H9 (cell line): ENCODE results near the gene SLC22A16. TPM values are rescaled to one million over a fixed set of nuclear protein-coding genes. Genes with fewer than 3 reads are reported as not detected.

Source experiments
- DNase-seq: peaks from one replicate; pipeline ENCODE4 v3.0.0-alpha.2; 2017
- H2AFZ ChIP-seq: one replicate; pipeline ENCODE4 v1.6.1; 2013; ENCODE audit warnings: mild to moderate bottlenecking, low read length, control low read depth, moderate library complexity
- H2AK5ac ChIP-seq: 2 replicates; pipeline ENCODE4 v1.6.1; 2013; ENCODE audit warnings: low read length, control low read depth, mixed read lengths; ENCODE audit not compliant: insufficient read length
- H2BK120ac ChIP-seq: one replicate; pipeline ENCODE4 v1.6.1; 2013; ENCODE audit warnings: low read depth, mild to moderate bottlenecking, low read length, control low read depth, inconsistent platforms; ENCODE audit not compliant: poor library complexity, severe bottlenecking
- H2BK12ac ChIP-seq: 2 replicates; pipeline ENCODE4 v1.6.1; 2013; ENCODE audit warnings: low read length, control low read depth, mixed read lengths, low read depth; ENCODE audit not compliant: insufficient read length
- H2BK15ac ChIP-seq: 2 replicates; pipeline ENCODE4 v1.6.1; 2013; ENCODE audit warnings: low read depth, low read length, control low read depth
- H2BK20ac ChIP-seq: one replicate; pipeline ENCODE4 v1.6.1; 2013; ENCODE audit warnings: low read depth, mild to moderate bottlenecking, low read length, control low read depth, inconsistent platforms; ENCODE audit not compliant: poor library complexity, severe bottlenecking
- H2BK5ac ChIP-seq: 2 replicates; pipeline ENCODE4 v1.6.1; 2013; ENCODE audit warnings: low read length, control low read depth, mixed read lengths; ENCODE audit not compliant: insufficient read length
- H3K14ac ChIP-seq: 2 replicates; pipeline ENCODE4 v1.6.1; 2013; ENCODE audit warnings: low read length, control low read depth; ENCODE audit not compliant: insufficient read depth
- H3K18ac ChIP-seq: 2 replicates; pipeline ENCODE4 v1.6.1; 2013; ENCODE audit warnings: low read depth, mild to moderate bottlenecking, mixed read lengths, low read length, control low read depth; ENCODE audit not compliant: insufficient read length
- H3K23ac ChIP-seq: 2 replicates; pipeline ENCODE4 v1.6.1; 2013; ENCODE audit warnings: low read length, control low read depth, mixed read lengths, low read depth; ENCODE audit not compliant: insufficient read length
- H3K23me2 ChIP-seq: 2 replicates; pipeline ENCODE4 v1.6.1; 2013; ENCODE audit warnings: low read depth, mild to moderate bottlenecking, mixed read lengths, low read length, control low read depth; ENCODE audit not compliant: insufficient read length, poor library complexity, severe bottlenecking
- H3K27ac ChIP-seq: 2 replicates; pipeline ENCODE4 v1.5.1; 2013; ENCODE audit warnings: low read length, control low read depth, mixed read lengths, low read depth; ENCODE audit not compliant: insufficient read length
- H3K27me3 ChIP-seq: 2 replicates; pipeline ENCODE4 v1.6.1; 2013; ENCODE audit warnings: low read length, control low read depth, inconsistent platforms; ENCODE audit not compliant: insufficient read depth
- H3K4ac ChIP-seq: 2 replicates; pipeline ENCODE4 v1.6.1; 2013; ENCODE audit warnings: low read depth, mild to moderate bottlenecking, control low read depth, inconsistent platforms, low read length, moderate library complexity
- H3K4me1 ChIP-seq: 2 replicates; pipeline ENCODE4 v1.6.1; 2013; ENCODE audit warnings: low read length, control low read depth, inconsistent platforms; ENCODE audit not compliant: insufficient read depth
- H3K4me2 ChIP-seq: 2 replicates; pipeline ENCODE4 v1.6.1; 2013; ENCODE audit warnings: low read length, control low read depth, mixed read lengths; ENCODE audit not compliant: insufficient read length, insufficient read depth
- H3K56ac ChIP-seq: 2 replicates; pipeline ENCODE4 v1.6.1; 2013; ENCODE audit warnings: low read depth, mild to moderate bottlenecking, mixed read lengths, low read length, control low read depth; ENCODE audit not compliant: insufficient read length
- H3K79me1 ChIP-seq: 2 replicates; pipeline ENCODE4 v1.6.1; 2013; ENCODE audit warnings: low read depth, mild to moderate bottlenecking, moderate library complexity, low read length, control low read depth, inconsistent platforms; ENCODE audit not compliant: insufficient read depth, poor library complexity, severe bottlenecking
- H3K79me2 ChIP-seq: 2 replicates; pipeline ENCODE4 v1.6.1; 2013; ENCODE audit warnings: low read length, control low read depth, inconsistent platforms; ENCODE audit not compliant: insufficient read depth
- H3K9ac ChIP-seq: 2 replicates; pipeline ENCODE4 v1.6.1; 2013; ENCODE audit warnings: low read length, control low read depth, mixed read lengths; ENCODE audit not compliant: insufficient read length; ENCODE audit errors: extremely low read depth
- H3K9me3 ChIP-seq: one replicate; pipeline ENCODE4 v1.6.1; 2013; ENCODE audit warnings: low read depth, low read length, inconsistent platforms; ENCODE audit not compliant: control insufficient read depth
- H3T11ph ChIP-seq: one replicate; pipeline ENCODE4 v1.6.1; 2013; ENCODE audit warnings: mild to moderate bottlenecking, low read length, control low read depth, inconsistent platforms
- H4K20me1 ChIP-seq: one replicate; pipeline ENCODE4 v1.6.1; 2013; ENCODE audit not compliant: control insufficient read depth, insufficient read length, insufficient read depth
- H4K5ac ChIP-seq: 2 replicates; pipeline ENCODE4 v1.6.1; 2013; ENCODE audit warnings: low read depth, mild to moderate bottlenecking, mixed read lengths, low read length, control low read depth; ENCODE audit not compliant: insufficient read length
- H4K8ac ChIP-seq: replicated peaks from 2 replicates; pipeline ENCODE4 v1.6.1; 2013; ENCODE audit warnings: low read length, control low read depth, mixed read lengths, low read depth; ENCODE audit not compliant: insufficient read length
- H4K91ac ChIP-seq: 2 replicates; pipeline ENCODE4 v1.6.1; 2013; ENCODE audit warnings: low read depth, mild to moderate bottlenecking, moderate library complexity, mixed read lengths, low read length, control low read depth; ENCODE audit not compliant: insufficient read length
- H3K27ac Mint-ChIP-seq, 3 experiments: 2 replicates in 2 of 3; 3 replicates in 1 of 3; pipeline ENCODE4 v1.8.0; 2020 to 2021; ENCODE audit warnings: mixed read lengths in 3 of 3, mild to moderate bottlenecking in 1 of 3, moderate library complexity in 1 of 3
- H3K27me3 Mint-ChIP-seq: 2 replicates; pipeline ENCODE4 v1.8.0; 2021; ENCODE audit warnings: low read depth, mild to moderate bottlenecking, moderate library complexity, mixed read lengths
- H3K36me3 Mint-ChIP-seq, 3 experiments: 2 replicates in 2 of 3; 3 replicates in 1 of 3; pipeline ENCODE4 v1.8.0; 2020 to 2021; ENCODE audit warnings: low read depth in 3 of 3, mixed read lengths in 3 of 3; ENCODE audit not compliant: insufficient read depth in 1 of 3
- H3K4me1 Mint-ChIP-seq, 2 experiments: 2 replicates each; pipeline ENCODE4 v1.8.0; 2020; ENCODE audit warnings: mixed read lengths in 2 of 2
- H3K4me3 Mint-ChIP-seq, 2 experiments: 2 replicates in 1 of 2; 3 replicates in 1 of 2; pipeline ENCODE4 v1.8.0; 2020 to 2021; ENCODE audit warnings: mild to moderate bottlenecking in 2 of 2, mixed read lengths in 2 of 2, moderate library complexity in 1 of 2
- H3K9me3 Mint-ChIP-seq, 2 experiments: 2 replicates in 1 of 2; 3 replicates in 1 of 2; pipeline ENCODE4 v1.8.0; 2020; ENCODE audit warnings: mild to moderate bottlenecking in 2 of 2, mixed read lengths in 2 of 2, moderate library complexity in 1 of 2
- WGBS: extraction: QIAGEN DNeasy Blood & Tissue Kit; methylation state at CpG from one replicate; pipeline ENCODE4 v1.1.7; 2013; ENCODE audit warnings: missing lambda C conversion rate, low lambda C conversion rate, mixed read lengths; ENCODE audit not compliant: insufficient read length; ENCODE audit errors: extremely low coverage; 5-methylcytosine and 5-hydroxymethylcytosine counted together
- total RNA-seq: library from RNA; stranded (reverse); gene quantifications from 2 replicates; pipeline ENCODE4 v1.2.1, GENCODE V29; 2021
- TF ChIP-seq, protein P1 (sequence below): fragments of 200-600 bp; sonication (generic); conservative IDR thresholded peaks from 3 replicates; pipeline ENCODE4 v1.8.0; 2021; ENCODE audit warnings: antibody characterized with exemption, mild to moderate bottlenecking

Gene SLC22A16
- total RNA-seq, 1 experiment from 2014 or later, result not detected

DNA sequence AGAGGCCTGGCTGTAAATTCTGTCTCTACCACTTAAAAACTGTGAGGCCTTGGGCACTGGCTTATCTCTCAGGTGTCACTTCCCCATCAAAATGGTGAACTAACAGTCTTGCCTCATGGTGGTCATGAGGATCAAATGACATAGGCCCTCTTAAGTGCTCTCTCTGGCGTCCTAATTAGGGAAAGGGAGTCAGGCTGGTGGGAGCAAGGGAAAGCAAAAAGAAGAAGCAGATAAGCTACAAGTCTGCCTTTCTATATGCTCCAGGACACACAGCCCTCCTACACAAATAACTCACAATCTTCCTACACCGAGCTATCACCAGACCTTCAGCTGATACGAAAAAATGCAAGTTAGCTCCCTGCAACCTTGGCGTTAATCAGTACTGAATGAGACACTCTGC lies 19.5 kb upstream of the SLC22A16 start:
- peaks cover 7 to 32% (median 16%) of the 10 kb centered on the region in 3 experiments; a peak in 6 of 7 replicates for H3K36me3 Mint-ChIP-seq

More for the DNA sequence above, 19.5 kb upstream of the SLC22A16 start:
- TF ChIP-seq, protein P1, sequence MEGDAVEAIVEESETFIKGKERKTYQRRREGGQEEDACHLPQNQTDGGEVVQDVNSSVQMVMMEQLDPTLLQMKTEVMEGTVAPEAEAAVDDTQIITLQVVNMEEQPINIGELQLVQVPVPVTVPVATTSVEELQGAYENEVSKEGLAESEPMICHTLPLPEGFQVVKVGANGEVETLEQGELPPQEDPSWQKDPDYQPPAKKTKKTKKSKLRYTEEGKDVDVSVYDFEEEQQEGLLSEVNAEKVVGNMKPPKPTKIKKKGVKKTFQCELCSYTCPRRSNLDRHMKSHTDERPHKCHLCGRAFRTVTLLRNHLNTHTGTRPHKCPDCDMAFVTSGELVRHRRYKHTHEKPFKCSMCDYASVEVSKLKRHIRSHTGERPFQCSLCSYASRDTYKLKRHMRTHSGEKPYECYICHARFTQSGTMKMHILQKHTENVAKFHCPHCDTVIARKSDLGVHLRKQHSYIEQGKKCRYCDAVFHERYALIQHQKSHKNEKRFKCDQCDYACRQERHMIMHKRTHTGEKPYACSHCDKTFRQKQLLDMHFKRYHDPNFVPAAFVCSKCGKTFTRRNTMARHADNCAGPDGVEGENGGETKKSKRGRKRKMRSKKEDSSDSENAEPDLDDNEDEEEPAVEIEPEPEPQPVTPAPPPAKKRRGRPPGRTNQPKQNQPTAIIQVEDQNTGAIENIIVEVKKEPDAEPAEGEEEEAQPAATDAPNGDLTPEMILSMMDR, result no peak
- WGBS, result no CpG with 5 or more reads among the region's 4 CpGs
- no peak overlapping the region for H3K14ac ChIP-seq
- no peak overlapping the region for H2BK20ac ChIP-seq
- no peak overlapping the region for H2AK5ac ChIP-seq
- H2BK15ac ChIP-seq, result no peak overlapping the region
- no peak overlapping the region for H2BK12ac ChIP-seq
- no peak overlapping the region for H4K8ac ChIP-seq
- Mint-ChIP-seq H3K27ac (no peak overlapping the region), H3K4me1 (peaks cover 9 to 15% of the 10 kb centered on the region in 2 experiments), H3K9me3 (peaks cover 26 to 30% of the 10 kb centered on the region in 2 experiments), H3K27me3 (no peaks in the 10 kb centered on the region; the same call in 1 of the 2 replicates), H3K4me3 (no peak overlapping the region)
- H3K9ac ChIP-seq, result no peak overlapping the region
- H3K4me1 ChIP-seq, result no peaks in the 10 kb centered on the region
- no peak overlapping the region for H3K4ac ChIP-seq
- H3K23ac ChIP-seq, result no peak overlapping the region
- H3T11ph ChIP-seq, result no peak overlapping the region
- no peak for DNase-seq
- no peak overlapping the region for H3K4me2 ChIP-seq
- no peak overlapping the region for H3K56ac ChIP-seq
- H3K9me3 ChIP-seq, result peaks cover 10% of the 10 kb centered on the region
- no peak overlapping the region for H3K27ac ChIP-seq
- H4K20me1 ChIP-seq, result no peaks in the 10 kb centered on the region
- no peak overlapping the region for H3K18ac ChIP-seq
- no peak overlapping the region for H2AFZ ChIP-seq
- H3K23me2 ChIP-seq, result no peaks in the 10 kb centered on the region
- no peak overlapping the region for H2BK5ac ChIP-seq
- H3K79me2 ChIP-seq, result no peaks in the 10 kb centered on the region
- no peak overlapping the region for H4K91ac ChIP-seq
- no peaks in the 10 kb centered on the region for H3K27me3 ChIP-seq
- H2BK120ac ChIP-seq, result no peak overlapping the region
- H3K79me1 ChIP-seq, result no peaks in the 10 kb centered on the region
- no peak overlapping the region for H4K5ac ChIP-seq
